KMS-11 (cell line): Measurements from ENCODE around the gene DPF3.

Experiments used
- H2AFZ ChIP-seq: fragments of 200-600 bp; sonication (generic); 2 replicates; pipeline ENCODE4 v1.6.1; 2016; ENCODE audit warnings: antibody characterized with exemption, mixed run types, low read depth
- H3K27ac ChIP-seq: fragments of 200-600 bp; sonication (generic); 2 replicates; pipeline ENCODE4 v1.6.1; 2016; ENCODE audit warnings: mild to moderate bottlenecking, mixed run types
- H3K27me3 ChIP-seq: fragments of 200-600 bp; sonication (generic); 2 replicates; pipeline ENCODE4 v1.6.1; 2017; ENCODE audit warnings: mild to moderate bottlenecking, low read depth, mixed run types, moderate library complexity; ENCODE audit not compliant: insufficient read depth
- H3K36me3 ChIP-seq: fragments of 200-600 bp; sonication (generic); 2 replicates; pipeline ENCODE4 v1.6.1; 2017; ENCODE audit warnings: mild to moderate bottlenecking, mixed run types; ENCODE audit not compliant: insufficient read depth
- H3K4me1 ChIP-seq: fragments of 200-600 bp; sonication (generic); 2 replicates; pipeline ENCODE4 v1.6.1; 2016; ENCODE audit warnings: mild to moderate bottlenecking, low read depth, mixed run types; ENCODE audit not compliant: poor library complexity, severe bottlenecking
- H3K4me2 ChIP-seq: fragments of 200-600 bp; sonication (generic); 2 replicates; pipeline ENCODE4 v1.7.0; 2016; ENCODE audit warnings: mild to moderate bottlenecking, mixed run types
- H3K4me3 ChIP-seq: fragments of 200-600 bp; sonication (generic); IDR thresholded peaks from 2 replicates; pipeline ENCODE4 v1.6.1; 2017; ENCODE audit warnings: low read depth, low read length, mixed read lengths; ENCODE audit not compliant: insufficient read depth
- H3K79me2 ChIP-seq: fragments of 200-600 bp; sonication (generic); 2 replicates; pipeline ENCODE4 v1.6.1; 2016; ENCODE audit warnings: low read depth, mixed run types; ENCODE audit not compliant: insufficient read depth
- H3K9ac ChIP-seq: fragments of 200-600 bp; sonication (generic); 2 replicates; pipeline ENCODE4 v1.6.1; 2016; ENCODE audit warnings: mild to moderate bottlenecking, mixed run types
- H4K20me1 ChIP-seq: fragments of 200-600 bp; sonication (generic); 2 replicates; pipeline ENCODE4 v1.6.1; 2016; ENCODE audit warnings: mild to moderate bottlenecking, mixed run types; ENCODE audit not compliant: insufficient read depth
- CTCF ChIP-seq: fragments of 200-600 bp; sonication (generic); conservative IDR thresholded peaks from 2 replicates; pipeline ENCODE4 v1.6.1; 2017; ENCODE audit warnings: low read depth, mild to moderate bottlenecking, antibody characterized with exemption, low read length, moderate library complexity, mixed read lengths

The DPF3 gene

GRCh38 chr14:72600551-72601330, 293.2 kb downstream of the DPF3 start:
- Histone ChIP-seq H3K4me3 (no peak overlapping the region), H3K27me3 (no peaks in the 10 kb centered on the region), H3K9ac (no peak overlapping the region), H3K79me2 (no peaks in the 10 kb centered on the region), H3K27ac (no peak overlapping the region), H3K36me3 (no peaks in the 10 kb centered on the region), H2AFZ (no peak overlapping the region), H4K20me1 (no peaks in the 10 kb centered on the region), H3K4me1 (no peaks in the 10 kb centered on the region), H3K4me2 (no peak overlapping the region)
- no peak for TF ChIP-seq CTCF

- Histone ChIP-seq H3K27me3 (no peaks in the 10 kb centered on the region), H3K9ac (no peak overlapping the region), H3K4me1 (no peaks in the 10 kb centered on the region), H3K4me3 (no peak overlapping the region), H2AFZ (no peak overlapping the region), H3K79me2 (no peaks in the 10 kb centered on the region), H3K4me2 (no peak overlapping the region), H3K36me3 (no peaks in the 10 kb centered on the region), H4K20me1 (no peaks in the 10 kb centered on the region), H3K27ac (no peak overlapping the region)
- no peak for TF ChIP-seq CTCF
Observed at GRCh38 chr14:72599579-72600470, 294.1 kb downstream of the DPF3 start.

GRCh38 chr14:72598306-72598705, 295.6 kb downstream of the DPF3 start:
- Histone ChIP-seq H3K4me3 (no peak overlapping the region), H3K27ac (no peak overlapping the region), H3K4me1 (no peaks in the 10 kb centered on the region), H2AFZ (no peak overlapping the region), H3K9ac (no peak overlapping the region), H3K79me2 (no peaks in the 10 kb centered on the region), H3K36me3 (no peaks in the 10 kb centered on the region), H3K4me2 (no peak overlapping the region), H3K27me3 (no peaks in the 10 kb centered on the region), H4K20me1 (no peaks in the 10 kb centered on the region)
- TF ChIP-seq CTCF = no peak

- TF ChIP-seq CTCF = no peak
- Histone ChIP-seq H4K20me1 (no peaks in the 10 kb centered on the region), H2AFZ (no peak overlapping the region), H3K4me2 (no peak overlapping the region), H3K79me2 (no peaks in the 10 kb centered on the region), H3K27ac (no peak overlapping the region), H3K27me3 (no peaks in the 10 kb centered on the region), H3K4me1 (no peaks in the 10 kb centered on the region), H3K36me3 (no peaks in the 10 kb centered on the region), H3K4me3 (no peak overlapping the region), H3K9ac (no peak overlapping the region)
Observed at GRCh38 chr14:72597252-72598233, 296.4 kb downstream of the DPF3 start.
